Measurements from ENCODE around the gene RNF152. TPM values are rescaled to one million over a fixed set of nuclear protein-coding genes. Genes with fewer than 3 reads are reported as not detected.

RNF152 gene
- total RNA-seq, 1 donor from 2014 or later, result 0.58 TPM

- no peak for TF ChIP-seq CTCF (conservative IDR thresholded peaks at IDR 0.05; ENCODE audit: low read depth, low read length)
- DNase-seq (ENCODE audit: low read depth), result no peak
- no peak overlapping the region for H3K4me3 ChIP-seq (ENCODE audit: low read depth, low read length)
Observed at GRCh38 chr18:61855449-61856378, 37.1 kb downstream of the RNF152 start.

GRCh38 chr18:61854578-61855448, 38.0 kb downstream of the RNF152 start:
- DNase-seq (ENCODE audit: low read depth), result no peak
- no peak overlapping the region for H3K4me3 ChIP-seq (ENCODE audit: low read depth, low read length)
- no peak for TF ChIP-seq CTCF (conservative IDR thresholded peaks at IDR 0.05; ENCODE audit: low read depth, low read length)

- DNase-seq (ENCODE audit: low read depth), result no peak
- H3K4me3 ChIP-seq (ENCODE audit: low read depth, low read length), result no peak overlapping the region
- no peak for TF ChIP-seq CTCF (conservative IDR thresholded peaks at IDR 0.05; ENCODE audit: low read depth, low read length)
Observed at GRCh38 chr18:61853855-61854254, 39.0 kb downstream of the RNF152 start.

GRCh38 chr18:61852496-61852895, 40.3 kb downstream of the RNF152 start:
- no peak for DNase-seq (ENCODE audit: low read depth)
- no peak for TF ChIP-seq CTCF (conservative IDR thresholded peaks at IDR 0.05; ENCODE audit: low read depth, low read length)
- H3K4me3 ChIP-seq (ENCODE audit: low read depth, low read length), result no peak overlapping the region

GRCh38 chr18:61851940-61852451, 40.8 kb downstream of the RNF152 start:
- no peak overlapping the region for H3K4me3 ChIP-seq (ENCODE audit: low read depth, low read length)
- no peak for TF ChIP-seq CTCF (conservative IDR thresholded peaks at IDR 0.05; ENCODE audit: low read depth, low read length)
- DNase-seq (ENCODE audit: low read depth), result no peak

- no peak for DNase-seq (ENCODE audit: low read depth)
- no peak overlapping the region for H3K4me3 ChIP-seq (ENCODE audit: low read depth, low read length)
- TF ChIP-seq CTCF (conservative IDR thresholded peaks at IDR 0.05; ENCODE audit: low read depth, low read length), result no peak
Observed at GRCh38 chr18:61851279-61851678, 41.5 kb downstream of the RNF152 start.

All from epithelial cell of proximal tubule (primary cell).